Measurements from ENCODE around the gene CLASP1. TPM values are rescaled to one million over a fixed set of nuclear protein-coding genes. Genes with fewer than 3 reads are reported as not detected.
"Not testable (repeated sequence)": the region's sequence is repeated elsewhere in the genome, so short reads cannot be mapped to it uniquely, and the experiment has no call there.

CLASP1 gene
- total RNA-seq, 2 donors from 2014 or later: 87.0 to 88.3 TPM

GRCh38 chr2:121442889-121443288, 206.4 kb downstream of the CLASP1 start:
- no peaks in the 10 kb centered on the region for H3K4me1 ChIP-seq (ENCODE audit: control insufficient read depth, insufficient read depth, low read length)
- no peak overlapping the region for H3K9ac ChIP-seq (ENCODE audit: extremely low read depth, low read length, poor library complexity, severe bottlenecking)
- no peaks in the 10 kb centered on the region for H3K27me3 ChIP-seq (ENCODE audit: control insufficient read depth, insufficient read depth, low read length, poor library complexity, severe bottlenecking)
- no peaks in the 10 kb centered on the region for H3K9me3 ChIP-seq (ENCODE audit: control insufficient read depth, low read length)
- Mint-ChIP-seq H3K4me3 (no peak overlapping the region), H3K36me3 (ENCODE audit: low read depth) (peaks cover 62% of the 10 kb centered on the region), H3K9me3 (peaks cover 2% of the 10 kb centered on the region), H3K27ac (peak overlapping the region; percentile 17), H3K27me3 (ENCODE audit: insufficient read depth) (no peaks in the 10 kb centered on the region), H3K4me1 (no peaks in the 10 kb centered on the region)
- no peak overlapping the region for H3K4me3 ChIP-seq (ENCODE audit: low read length)
- H3K36me3 ChIP-seq (ENCODE audit: control insufficient read depth, insufficient read depth, low read length): peaks cover 73% of the 10 kb centered on the region
- H3K27ac ChIP-seq (ENCODE audit: low read depth, low read length): no peak overlapping the region
- 92 to 100% methylated on average over 1 to 3 of the region's 3 CpGs for WGBS, 2 experiments (ENCODE audit: insufficient coverage in 1 of 2, insufficient read length in 1 of 2)
- DNase-seq: no peak
- TF ChIP-seq CTCF (conservative IDR thresholded peaks at IDR 0.05): no peak

GRCh38 chr2:121438290-121438689, 211.0 kb downstream of the CLASP1 start:
- not testable (repeated sequence) for H3K4me1 ChIP-seq (ENCODE audit: control insufficient read depth, insufficient read depth, low read length); H3K4me3 ChIP-seq (ENCODE audit: low read length); H3K4me1 Mint-ChIP-seq; H3K27me3 Mint-ChIP-seq (ENCODE audit: insufficient read depth); H3K9me3 Mint-ChIP-seq; H3K9me3 ChIP-seq (ENCODE audit: control insufficient read depth, low read length); H3K27ac ChIP-seq (ENCODE audit: low read depth, low read length); H3K9ac ChIP-seq (ENCODE audit: extremely low read depth, low read length, poor library complexity, severe bottlenecking); H3K4me3 Mint-ChIP-seq; DNase-seq; H3K27me3 ChIP-seq (ENCODE audit: control insufficient read depth, insufficient read depth, low read length, poor library complexity, severe bottlenecking)
- WGBS, 2 experiments (ENCODE audit: insufficient coverage in 1 of 2, insufficient read length in 1 of 2): no CpG with 5 or more reads among the region's 1 CpG
- H3K36me3 ChIP-seq (ENCODE audit: control insufficient read depth, insufficient read depth, low read length): peaks cover 52% of the 10 kb centered on the region
- peaks cover 49% of the 10 kb centered on the region for H3K36me3 Mint-ChIP-seq (ENCODE audit: low read depth)
- peak overlapping the region; percentile 26 for H3K27ac Mint-ChIP-seq

GRCh38 chr2:121436918-121437317, 212.3 kb downstream of the CLASP1 start:
- H3K27ac Mint-ChIP-seq: no peak overlapping the region
- no peak overlapping the region for H3K27ac ChIP-seq (ENCODE audit: low read depth, low read length)
- whole genome bisulfite sequencing, 2 experiments (ENCODE audit: insufficient coverage in 1 of 2, insufficient read length in 1 of 2): 90 to 100% methylated on average over 2 to 3 of the region's 3 CpGs
- no peak overlapping the region for H3K4me3 ChIP-seq (ENCODE audit: low read length)
- peaks cover 49% of the 10 kb centered on the region for H3K36me3 Mint-ChIP-seq (ENCODE audit: low read depth)
- no peaks in the 10 kb centered on the region for H3K27me3 ChIP-seq (ENCODE audit: control insufficient read depth, insufficient read depth, low read length, poor library complexity, severe bottlenecking)
- peaks cover 2% of the 10 kb centered on the region for H3K9me3 Mint-ChIP-seq
- no peak overlapping the region for H3K9ac ChIP-seq (ENCODE audit: extremely low read depth, low read length, poor library complexity, severe bottlenecking)
- DNase-seq: no peak
- H3K4me1 Mint-ChIP-seq: no peaks in the 10 kb centered on the region
- H3K4me1 ChIP-seq (ENCODE audit: control insufficient read depth, insufficient read depth, low read length): no peaks in the 10 kb centered on the region
- peaks cover 45% of the 10 kb centered on the region for H3K36me3 ChIP-seq (ENCODE audit: control insufficient read depth, insufficient read depth, low read length)
- H3K9me3 ChIP-seq (ENCODE audit: control insufficient read depth, low read length): no peaks in the 10 kb centered on the region
- TF ChIP-seq CTCF (conservative IDR thresholded peaks at IDR 0.05): no peak
- H3K27me3 Mint-ChIP-seq (ENCODE audit: insufficient read depth): no peaks in the 10 kb centered on the region
- H3K4me3 Mint-ChIP-seq: no peak overlapping the region

- H3K9me3 ChIP-seq (ENCODE audit: control insufficient read depth, low read length): no peaks in the 10 kb centered on the region
- no peak overlapping the region for H3K9ac ChIP-seq (ENCODE audit: extremely low read depth, low read length, poor library complexity, severe bottlenecking)
- no peak overlapping the region for H3K27ac ChIP-seq (ENCODE audit: low read depth, low read length)
- H3K27me3 ChIP-seq (ENCODE audit: control insufficient read depth, insufficient read depth, low read length, poor library complexity, severe bottlenecking): no peaks in the 10 kb centered on the region
- H3K4me3 ChIP-seq (ENCODE audit: low read length): no peak overlapping the region
- no peak for DNase-seq
- TF ChIP-seq CTCF (conservative IDR thresholded peaks at IDR 0.05): no peak
- Mint-ChIP-seq H3K4me3 (no peak overlapping the region), H3K9me3 (peaks cover 2% of the 10 kb centered on the region), H3K4me1 (no peaks in the 10 kb centered on the region), H3K27me3 (ENCODE audit: insufficient read depth) (no peaks in the 10 kb centered on the region), H3K36me3 (ENCODE audit: low read depth) (peaks cover 44% of the 10 kb centered on the region), H3K27ac (no peak overlapping the region)
- H3K36me3 ChIP-seq (ENCODE audit: control insufficient read depth, insufficient read depth, low read length): peaks cover 37% of the 10 kb centered on the region
- H3K4me1 ChIP-seq (ENCODE audit: control insufficient read depth, insufficient read depth, low read length): no peaks in the 10 kb centered on the region
- 96 to 100% methylated on average over 2 to 3 of the region's 3 CpGs for WGBS, 2 experiments (ENCODE audit: insufficient coverage in 1 of 2, insufficient read length in 1 of 2)
Measured at GRCh38 chr2:121435790-121436189, 213.5 kb downstream of the CLASP1 start.
